Activated naive CD8-positive, alpha-beta T cell treated with anti-CD3 and anti-CD28 coated beads, Interleukin-2, amount 50 U/mL, for 24 hours (primary cell): ENCODE measurements around the gene IAPP.

Experiments
- ATAC-seq: fragments of 150-1000 bp; cut with Tn5 transposase; one replicate; pipeline ENCODE4 v1.10.0; 2021
- DNase-seq: peaks from one replicate; pipeline ENCODE4 v3.0.0; 2021
- H3K27ac Mint-ChIP-seq: one replicate; pipeline ENCODE4 v1.8.0; 2021; ENCODE audit warnings: mild to moderate bottlenecking, mixed read lengths
- H3K27me3 Mint-ChIP-seq: one replicate; pipeline ENCODE4 v1.8.0; 2021; ENCODE audit warnings: mixed read lengths
- H3K36me3 Mint-ChIP-seq: one replicate; pipeline ENCODE4 v1.8.0; 2021; ENCODE audit warnings: low read depth, mixed read lengths
- H3K4me1 Mint-ChIP-seq: one replicate; pipeline ENCODE4 v1.8.0; 2021; ENCODE audit warnings: mixed read lengths
- H3K4me3 Mint-ChIP-seq: one replicate; pipeline ENCODE4 v1.8.0; 2021; ENCODE audit warnings: mild to moderate bottlenecking, moderate library complexity, mixed read lengths
- H3K9me3 Mint-ChIP-seq: one replicate; pipeline ENCODE4 v1.8.0; 2021; ENCODE audit warnings: mixed read lengths

Gene IAPP

DNA sequence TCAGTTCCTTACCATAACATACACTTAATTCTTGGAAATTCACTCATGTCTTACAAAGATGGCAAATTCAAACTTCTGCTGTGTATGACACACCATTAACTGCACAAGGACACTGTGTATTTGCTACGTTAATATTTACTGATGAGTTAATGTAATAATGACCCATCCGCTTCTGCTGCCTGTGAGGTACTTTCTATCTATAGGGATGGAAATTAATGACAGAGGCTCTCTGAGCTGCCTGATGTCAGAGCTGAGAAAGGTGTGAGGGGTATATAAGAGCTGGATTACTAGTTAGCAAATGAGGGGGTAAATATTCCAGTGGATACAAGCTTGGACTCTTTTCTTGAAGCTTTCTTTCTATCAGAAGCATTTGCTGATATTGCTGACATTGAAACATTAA is at the start of gene IAPP:
Gene IAPP, plus strand, starts transcription at position 301 of the 400 bp plus-strand sequence. CDS start 450 bp downstream, outside the sequence.
- Mint-ChIP-seq H3K27me3 (peaks cover 4% of the 10 kb centered on the region), H3K36me3 (no peaks in the 10 kb centered on the region), H3K4me1 (peaks cover 4% of the 10 kb centered on the region), H3K27ac (no peak within 1 kb of the TSS), H3K4me3 (no peak within 1 kb of the TSS), H3K9me3 (no peaks in the 10 kb centered on the region)
- ATAC-seq = no peak
- DNase-seq = no peak

DNA sequence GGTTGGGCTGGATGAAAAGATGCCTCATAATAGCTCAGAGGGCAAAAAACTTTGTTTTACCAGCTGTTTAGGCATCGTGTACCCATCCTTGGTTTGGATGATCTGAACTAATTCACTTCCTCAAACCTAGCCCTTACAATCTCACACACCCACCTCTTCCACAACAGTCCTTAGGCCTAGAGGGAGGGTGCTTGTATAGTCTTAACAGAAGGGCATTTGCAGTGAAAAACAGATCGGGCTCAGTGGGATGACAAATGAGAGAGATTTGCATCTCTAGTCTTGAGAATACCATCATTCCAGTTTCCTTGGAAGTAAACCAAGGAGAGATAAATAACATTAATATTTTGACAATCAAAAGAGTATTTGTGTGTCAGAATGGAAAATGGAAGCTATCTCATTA is 49.0 kb upstream of the IAPP start:
- Mint-ChIP-seq H3K4me3 (no peak overlapping the region), H3K27me3 (no peaks in the 10 kb centered on the region), H3K27ac (no peak overlapping the region), H3K9me3 (peaks cover 13% of the 10 kb centered on the region), H3K4me1 (no peaks in the 10 kb centered on the region), H3K36me3 (peaks cover 3% of the 10 kb centered on the region)
- DNase-seq = no peak
- no peak for ATAC-seq

DNA sequence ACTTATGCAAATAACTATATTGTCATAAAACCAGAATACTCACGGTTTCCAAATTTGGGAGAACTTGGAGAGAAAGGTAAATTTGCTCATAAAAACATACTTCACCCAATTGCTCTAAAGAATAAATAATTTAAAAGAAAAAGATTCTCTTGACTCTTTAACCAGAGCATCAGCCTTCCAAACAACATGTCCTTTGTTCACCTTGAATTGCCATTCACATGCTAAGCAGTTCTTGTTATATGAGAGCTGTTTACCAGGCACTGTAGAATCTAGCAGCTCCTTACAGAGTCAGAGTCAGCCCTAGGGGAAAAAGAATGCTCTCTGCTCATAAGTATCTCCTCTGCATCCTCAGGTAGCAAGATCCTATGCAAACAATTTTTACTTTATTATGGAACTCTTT is 48.2 kb upstream of the IAPP start:
- Mint-ChIP-seq H3K4me3 (no peak overlapping the region), H3K27ac (no peak overlapping the region), H3K36me3 (peaks cover 3% of the 10 kb centered on the region), H3K27me3 (no peaks in the 10 kb centered on the region), H3K9me3 (peaks cover 13% of the 10 kb centered on the region), H3K4me1 (no peaks in the 10 kb centered on the region)
- ATAC-seq (no peak), DNase-seq (no peak)

DNA sequence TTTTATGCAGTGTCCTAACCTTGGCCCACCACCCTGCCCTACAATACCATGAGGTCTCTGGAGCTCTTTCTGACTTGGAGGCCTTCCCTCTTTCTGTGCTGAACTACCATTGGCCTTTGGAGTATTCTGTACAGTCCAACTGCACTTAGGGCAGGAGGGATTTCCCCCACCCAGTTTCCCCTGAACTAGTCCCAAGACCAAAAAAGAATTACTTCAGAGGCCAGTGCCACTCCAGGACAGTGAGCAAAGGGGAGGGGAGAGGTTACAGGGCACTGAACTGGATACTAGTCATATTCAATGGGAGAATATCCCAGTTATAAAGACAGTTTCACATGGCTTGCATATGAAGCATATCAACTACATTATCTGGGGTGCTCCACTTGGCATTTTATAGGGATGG is 44.1 kb upstream of the IAPP start:
- DNase-seq (no peak), ATAC-seq (no peak)
- Mint-ChIP-seq H3K27me3 (no peaks in the 10 kb centered on the region), H3K9me3 (peaks cover 25% of the 10 kb centered on the region), H3K36me3 (peaks cover 3% of the 10 kb centered on the region), H3K27ac (no peak overlapping the region), H3K4me1 (no peaks in the 10 kb centered on the region), H3K4me3 (no peak overlapping the region)

DNA sequence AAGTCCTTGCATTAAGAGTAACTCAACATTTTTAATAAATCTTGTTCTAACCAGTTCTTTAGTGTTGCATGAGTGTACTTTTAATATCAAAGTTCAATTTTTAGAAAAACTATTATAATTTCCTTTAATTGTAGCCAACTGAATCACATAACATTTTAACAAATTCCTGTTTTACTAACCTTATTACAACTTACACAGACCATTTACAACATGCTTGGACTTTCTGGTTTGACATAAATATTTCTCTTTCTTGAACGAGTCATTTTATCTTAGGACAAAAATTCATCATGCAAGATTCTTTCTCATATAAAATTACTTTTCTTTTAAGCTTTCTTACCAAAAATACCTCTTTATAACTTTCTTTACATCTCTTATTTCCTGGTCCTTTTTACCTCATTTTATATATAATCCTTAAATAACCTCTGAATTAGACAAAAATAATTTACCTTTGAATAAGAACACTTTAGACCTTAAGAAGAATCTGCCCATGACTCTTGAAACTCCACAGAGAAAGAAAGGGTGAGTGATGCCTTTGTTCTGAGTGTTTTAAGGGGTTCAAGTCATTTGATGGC is 41.9 kb upstream of the IAPP start:
- H3K4me1 Mint-ChIP-seq = no peaks in the 10 kb centered on the region
- ATAC-seq (no peak), DNase-seq (no peak)
- H3K9me3 Mint-ChIP-seq = peaks cover 25% of the 10 kb centered on the region
- H3K4me3 Mint-ChIP-seq = no peak overlapping the region
- no peaks in the 10 kb centered on the region for H3K27me3 Mint-ChIP-seq
- peaks cover 3% of the 10 kb centered on the region for H3K36me3 Mint-ChIP-seq
- no peak overlapping the region for H3K27ac Mint-ChIP-seq

DNA sequence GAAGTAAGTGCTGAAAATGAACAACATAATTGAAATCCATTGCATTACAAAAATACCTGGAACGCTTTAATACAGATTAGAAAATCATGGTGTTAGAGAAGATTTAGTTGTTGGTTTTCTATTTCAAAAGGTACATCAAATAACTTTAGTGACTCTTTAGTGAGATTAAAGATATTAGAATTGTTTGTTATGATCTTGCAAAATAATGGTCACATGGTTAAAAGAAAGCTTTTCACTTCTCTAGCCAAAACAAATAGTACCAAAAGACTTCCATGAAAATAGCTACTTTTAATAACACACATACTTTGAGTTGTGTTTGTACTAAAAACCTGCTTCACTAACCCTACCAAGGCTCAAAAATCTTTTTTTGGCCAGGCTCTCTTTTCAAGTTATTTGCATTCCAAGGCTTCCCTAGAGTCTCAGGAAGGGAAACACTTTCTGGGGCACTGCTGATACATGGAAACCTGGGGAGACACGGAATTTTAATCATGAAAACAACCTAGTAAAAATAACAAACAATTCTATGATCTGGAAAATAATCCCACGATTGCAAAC is 37.9 kb upstream of the IAPP start, which contains the start of gene SLCO1A2:
Gene SLCO1A2, minus strand, starts transcription at position 147 of the 555 bp plus-strand sequence. CDS start 270 bp downstream, outside the sequence.
- Mint-ChIP-seq H3K27ac (no peak within 1 kb of the TSS), H3K4me3 (no peak within 1 kb of the TSS), H3K36me3 (no peaks in the 10 kb centered on the region), H3K4me1 (no peaks in the 10 kb centered on the region), H3K9me3 (peaks cover 12% of the 10 kb centered on the region), H3K27me3 (peaks cover 2% of the 10 kb centered on the region)
- DNase-seq (no peak), ATAC-seq (no peak)

DNA sequence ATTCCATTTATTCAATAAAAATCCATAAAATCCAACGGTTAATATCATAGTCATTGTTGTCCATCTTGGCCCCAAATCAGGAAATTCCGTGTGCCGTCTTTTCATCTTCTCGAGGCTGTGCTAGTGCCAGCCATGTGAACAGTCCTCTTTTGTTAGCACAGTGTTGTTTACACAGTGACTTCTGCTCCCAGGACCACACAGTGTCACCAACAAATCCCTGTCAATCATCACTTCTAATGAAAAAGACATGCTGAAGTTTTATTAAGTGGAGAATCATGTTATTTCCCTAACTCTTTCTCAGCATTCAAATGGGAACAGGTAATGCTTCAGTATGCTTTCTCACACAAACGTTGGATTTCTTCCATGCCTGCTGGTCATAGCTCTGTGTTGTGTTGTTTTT is 36.0 kb upstream of the IAPP start:
- peaks cover under 1% of the 10 kb centered on the region for H3K9me3 Mint-ChIP-seq
- H3K27me3 Mint-ChIP-seq = peaks cover 5% of the 10 kb centered on the region
- no peak overlapping the region for H3K27ac Mint-ChIP-seq
- peaks cover 5% of the 10 kb centered on the region for H3K4me1 Mint-ChIP-seq
- DNase-seq = no peak
- H3K4me3 Mint-ChIP-seq = no peak overlapping the region
- ATAC-seq = no peak
- H3K36me3 Mint-ChIP-seq = no peaks in the 10 kb centered on the region

DNA sequence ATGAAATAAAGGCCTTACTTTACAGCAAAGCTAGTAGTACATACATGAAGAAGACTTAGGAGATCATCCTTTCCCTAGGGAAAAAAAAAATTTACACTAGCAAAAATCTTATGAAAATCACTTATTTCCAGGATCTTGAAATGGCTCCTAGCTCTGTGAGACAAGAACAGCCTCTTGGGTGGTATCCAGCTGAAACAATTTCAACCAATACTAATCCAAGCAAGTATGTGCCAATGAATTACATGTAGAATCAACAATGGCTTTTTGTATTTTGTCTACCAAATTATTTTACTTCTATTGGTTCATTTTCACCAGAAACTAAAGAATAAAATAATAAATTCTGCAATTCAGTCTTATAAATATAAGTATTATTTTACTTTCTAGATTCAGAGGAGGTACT is 35.2 kb upstream of the IAPP start:
- ATAC-seq (no peak), DNase-seq (no peak)
- H3K27ac Mint-ChIP-seq = no peak overlapping the region
- no peak overlapping the region for H3K4me3 Mint-ChIP-seq
- H3K27me3 Mint-ChIP-seq = peaks cover 8% of the 10 kb centered on the region
- H3K36me3 Mint-ChIP-seq = no peaks in the 10 kb centered on the region
- no peaks in the 10 kb centered on the region for H3K9me3 Mint-ChIP-seq
- peaks cover 5% of the 10 kb centered on the region for H3K4me1 Mint-ChIP-seq

DNA sequence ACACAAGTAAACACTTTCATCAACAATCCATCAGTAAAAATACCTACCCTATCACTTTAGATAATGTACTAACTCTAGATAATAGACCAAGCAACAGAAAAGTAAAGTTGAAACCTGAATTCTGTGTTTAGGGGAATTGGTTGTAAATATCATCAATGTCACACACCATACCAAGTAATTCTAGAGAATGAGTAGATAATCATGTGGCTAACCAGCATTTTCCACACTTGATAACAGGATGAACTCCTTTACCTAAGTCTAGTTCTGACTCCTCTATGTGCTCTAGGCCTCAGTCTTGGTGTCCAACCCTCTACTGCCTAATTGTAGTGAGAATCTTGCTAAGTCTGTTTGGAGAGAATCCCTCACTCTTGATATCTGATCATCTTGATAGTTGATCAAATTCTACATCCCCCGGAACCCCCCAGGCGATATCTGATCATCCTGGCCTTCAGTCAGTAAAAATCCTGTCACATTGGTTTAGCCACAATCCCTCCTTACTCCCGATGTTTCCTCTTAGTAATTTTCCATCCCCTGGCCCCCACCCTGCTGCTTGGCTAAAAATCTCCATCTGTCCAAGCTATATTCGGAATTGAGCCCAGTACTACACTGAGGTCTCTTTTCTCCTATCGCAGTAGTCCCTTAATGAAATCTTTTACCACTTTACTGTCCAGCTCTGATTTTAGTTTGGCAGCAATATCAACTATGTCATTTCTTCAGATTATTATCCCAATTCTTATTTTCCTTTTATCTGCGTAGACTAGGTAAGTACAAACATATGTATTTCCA is 34.5 kb upstream of the IAPP start:
- Mint-ChIP-seq H3K27me3 (peaks cover 8% of the 10 kb centered on the region), H3K4me1 (peaks cover 5% of the 10 kb centered on the region), H3K27ac (no peak overlapping the region), H3K4me3 (no peak overlapping the region), H3K9me3 (no peaks in the 10 kb centered on the region), H3K36me3 (no peaks in the 10 kb centered on the region)
- ATAC-seq (peak; percentile 40), DNase-seq (no peak)

DNA sequence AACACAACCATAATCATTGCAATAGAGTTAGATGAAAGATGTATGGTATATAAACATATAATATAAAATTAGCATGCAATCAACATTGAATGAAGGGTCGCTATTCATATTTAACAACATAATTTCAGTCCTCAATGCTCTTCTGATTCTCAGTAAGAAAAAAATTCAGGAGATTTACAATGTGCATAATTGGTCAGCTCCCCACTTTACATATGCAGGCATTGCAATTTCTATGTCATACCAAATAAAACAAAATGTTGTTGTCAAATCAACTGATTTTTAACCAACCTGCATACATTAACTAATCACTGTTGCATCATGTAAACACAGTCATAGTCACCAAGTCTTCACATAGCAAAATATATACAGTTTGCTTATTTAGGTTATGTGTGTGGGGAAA is 32.8 kb upstream of the IAPP start:
- H3K9me3 Mint-ChIP-seq = no peaks in the 10 kb centered on the region
- H3K4me3 Mint-ChIP-seq = no peak overlapping the region
- DNase-seq = no peak
- no peaks in the 10 kb centered on the region for H3K36me3 Mint-ChIP-seq
- peaks cover 8% of the 10 kb centered on the region for H3K27me3 Mint-ChIP-seq
- no peak for ATAC-seq
- H3K4me1 Mint-ChIP-seq = peaks cover 5% of the 10 kb centered on the region
- no peak overlapping the region for H3K27ac Mint-ChIP-seq

DNA sequence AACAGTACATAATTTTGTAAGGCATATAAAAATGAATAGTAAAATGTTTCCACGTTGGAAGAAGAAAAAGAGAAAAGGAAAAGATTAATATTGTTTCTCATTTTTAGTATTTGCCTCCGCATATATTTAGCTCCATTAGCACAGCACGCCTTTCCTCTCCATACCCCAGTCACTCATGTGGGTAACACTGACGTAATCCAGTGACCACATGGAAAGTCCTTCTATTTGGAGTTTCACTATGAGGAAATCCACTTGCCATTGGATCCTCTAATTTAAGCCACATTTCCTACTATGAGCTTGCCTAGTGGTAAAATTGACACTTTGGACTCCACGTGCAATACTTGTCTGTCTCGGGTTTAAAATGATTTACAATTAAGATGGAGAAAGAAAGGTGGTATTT is 32.3 kb upstream of the IAPP start:
- H3K36me3 Mint-ChIP-seq = no peaks in the 10 kb centered on the region
- no peaks in the 10 kb centered on the region for H3K9me3 Mint-ChIP-seq
- no peak overlapping the region for H3K27ac Mint-ChIP-seq
- peaks cover 8% of the 10 kb centered on the region for H3K27me3 Mint-ChIP-seq
- H3K4me3 Mint-ChIP-seq = no peak overlapping the region
- ATAC-seq (peak; percentile 49), DNase-seq (no peak)
- H3K4me1 Mint-ChIP-seq = peaks cover 5% of the 10 kb centered on the region

DNA sequence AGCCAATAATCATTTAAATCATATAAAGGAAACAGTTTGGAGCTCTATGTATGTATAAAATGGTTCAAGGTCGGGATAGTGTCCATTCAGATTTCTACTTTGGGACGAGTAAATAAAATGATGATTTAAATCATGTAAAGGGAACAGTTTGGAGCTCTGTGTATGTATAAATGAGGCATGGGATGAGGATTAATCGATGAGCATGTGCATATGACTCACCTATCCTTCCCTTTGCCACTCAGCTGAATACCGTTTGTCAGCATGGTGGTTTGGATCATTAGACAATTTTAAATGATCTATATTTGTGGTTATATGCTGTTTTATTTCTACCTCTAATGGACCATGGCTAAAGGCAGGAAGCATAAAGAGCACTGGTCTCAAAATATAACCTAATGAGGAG is 30.9 kb upstream of the IAPP start:
- H3K4me1 Mint-ChIP-seq = peaks cover 5% of the 10 kb centered on the region
- H3K9me3 Mint-ChIP-seq = no peaks in the 10 kb centered on the region
- H3K36me3 Mint-ChIP-seq = no peaks in the 10 kb centered on the region
- no peak overlapping the region for H3K4me3 Mint-ChIP-seq
- H3K27ac Mint-ChIP-seq = no peak overlapping the region
- ATAC-seq (no peak), DNase-seq (no peak)
- peaks cover 6% of the 10 kb centered on the region for H3K27me3 Mint-ChIP-seq

DNA sequence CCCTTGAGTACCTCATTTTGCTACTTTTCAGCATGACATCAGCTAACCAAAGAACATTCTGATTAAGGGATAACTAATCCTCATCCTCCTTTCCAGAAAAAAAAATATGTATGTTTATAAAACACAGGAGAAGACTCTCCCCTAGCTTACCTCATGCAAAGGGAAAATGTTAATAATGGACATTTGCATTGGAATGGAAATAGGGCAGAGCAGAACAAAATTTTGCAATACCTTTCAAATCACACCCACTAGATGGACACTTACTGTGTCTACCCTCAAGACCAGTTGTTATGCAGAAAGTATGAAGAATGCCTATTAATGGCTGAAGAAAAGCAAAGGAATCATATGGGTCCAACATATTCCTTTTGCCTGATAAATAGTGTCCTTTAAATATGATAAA is 29.1 kb upstream of the IAPP start:
- peaks cover 6% of the 10 kb centered on the region for H3K27me3 Mint-ChIP-seq
- H3K27ac Mint-ChIP-seq = no peak overlapping the region
- H3K36me3 Mint-ChIP-seq = no peaks in the 10 kb centered on the region
- DNase-seq = no peak
- H3K9me3 Mint-ChIP-seq = no peaks in the 10 kb centered on the region
- ATAC-seq = no peak
- no peak overlapping the region for H3K4me3 Mint-ChIP-seq
- H3K4me1 Mint-ChIP-seq = peaks cover 5% of the 10 kb centered on the region

DNA sequence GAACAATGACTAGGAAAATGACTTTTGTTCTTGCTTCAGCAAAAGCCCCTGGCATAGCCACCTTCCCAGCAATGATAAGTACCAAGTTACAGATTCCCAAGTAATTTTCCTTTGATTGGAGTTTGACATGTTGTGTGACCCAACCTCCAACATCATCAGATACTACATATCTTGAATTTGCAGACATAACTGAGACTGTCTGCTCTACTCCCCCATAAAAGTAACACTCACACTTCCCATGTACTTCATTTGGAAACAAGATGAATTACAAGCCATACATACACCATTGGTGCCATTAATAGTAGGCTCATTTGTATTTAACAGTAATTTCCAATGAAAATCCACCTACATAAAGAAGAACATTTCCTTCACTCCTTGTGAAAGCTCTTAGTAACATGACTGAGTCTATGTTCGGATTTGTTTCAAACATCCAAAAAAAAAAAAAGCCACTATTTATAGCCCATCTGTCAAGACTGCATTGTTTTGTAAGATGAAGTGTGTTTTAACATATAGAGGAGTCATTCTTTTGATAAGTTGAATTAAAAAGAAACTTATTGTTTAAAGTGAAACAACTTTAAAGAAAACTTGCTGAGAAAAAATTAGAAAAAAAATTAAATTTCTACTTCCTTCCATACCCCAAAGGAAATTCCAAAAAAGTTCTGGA is 26.0 kb upstream of the IAPP start:
- no peaks in the 10 kb centered on the region for H3K36me3 Mint-ChIP-seq
- DNase-seq = no peak
- peaks cover 4% of the 10 kb centered on the region for H3K27me3 Mint-ChIP-seq

DNA sequence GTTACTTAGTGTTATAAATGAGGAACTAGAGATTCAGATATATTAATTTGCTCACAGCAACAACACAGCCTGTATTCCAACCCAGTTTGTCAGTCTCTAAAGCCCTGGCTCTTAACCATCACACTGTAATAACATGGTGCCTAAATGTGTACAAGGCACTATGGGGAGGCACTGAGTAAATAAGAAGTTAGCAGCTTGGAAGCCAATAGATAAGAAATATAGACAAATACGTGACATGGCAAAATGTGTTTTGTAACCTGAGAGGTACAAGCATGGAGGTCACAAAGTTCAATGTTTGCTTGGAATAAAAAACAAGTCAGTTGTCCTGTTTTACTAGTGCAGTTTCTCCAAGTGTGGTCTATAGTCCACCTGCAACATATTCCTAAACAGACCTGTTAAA is 21.7 kb upstream of the IAPP start:
- DNase-seq (no peak), ATAC-seq (no peak)
- Mint-ChIP-seq H3K9me3 (no peaks in the 10 kb centered on the region), H3K27me3 (peaks cover 6% of the 10 kb centered on the region), H3K4me3 (no peak overlapping the region), H3K27ac (no peak overlapping the region), H3K4me1 (no peaks in the 10 kb centered on the region), H3K36me3 (no peaks in the 10 kb centered on the region)

More for the DNA sequence above, 26.0 kb upstream of the IAPP start:
- Mint-ChIP-seq H3K9me3 (no peaks in the 10 kb centered on the region), H3K27ac (no peak overlapping the region), H3K4me1 (no peaks in the 10 kb centered on the region), H3K4me3 (no peak overlapping the region)
- ATAC-seq = no peak
